GM21825 (cell line): Measurements from ENCODE around the gene DLGAP4.
"Not testable (repeated sequence)": the region's sequence is repeated elsewhere in the genome, so short reads cannot be mapped to it uniquely, and the experiment has no call there.

ENCODE experiments used
- ATAC-seq: cut with Tn5 transposase; IDR thresholded peaks from one replicate; pipeline ENCODE4 v1.9.1; 2021; ENCODE audit warnings: mild to moderate bottlenecking, moderate library complexity; ENCODE audit not compliant: unreplicated experiment

The DLGAP4 gene

DNA sequence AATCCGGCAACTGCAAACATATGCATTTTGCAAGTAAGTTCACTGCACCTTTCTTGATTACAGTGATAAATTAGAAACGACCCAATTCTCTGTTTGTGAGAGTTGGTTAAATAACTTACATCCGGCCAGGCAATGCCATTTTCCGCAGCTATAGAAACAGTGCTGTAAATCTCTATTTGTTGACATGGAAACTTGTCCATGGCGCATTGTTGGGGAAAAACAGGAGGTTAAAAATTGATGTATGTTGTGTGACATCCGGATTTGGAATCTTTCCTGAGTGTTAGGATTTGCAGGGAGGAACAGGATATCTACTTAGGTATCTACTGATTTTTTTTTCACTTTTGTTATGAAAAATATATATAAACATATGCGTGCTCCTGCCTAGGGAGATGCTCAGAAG lies 66.5 kb downstream of the DLGAP4 start:
- ATAC-seq, result no peak

DNA sequence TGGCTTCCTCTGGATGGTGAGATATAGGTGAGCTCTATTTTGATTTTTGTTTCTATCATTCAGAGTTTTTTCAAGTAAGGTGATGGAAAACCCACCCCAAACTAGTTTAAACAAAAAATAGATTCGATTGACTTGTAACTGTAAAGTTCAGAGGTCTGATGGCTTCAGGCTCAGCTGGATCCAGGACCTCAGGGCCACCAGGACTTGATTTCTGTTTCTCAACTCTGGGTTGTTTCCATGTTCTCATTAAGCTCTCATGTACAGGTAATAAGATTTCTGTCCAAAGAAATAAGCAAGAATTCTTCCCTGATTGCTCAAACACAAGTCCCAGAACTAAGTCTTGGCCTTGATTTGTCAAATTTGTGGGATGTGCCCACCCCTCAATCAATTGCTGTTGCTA lies 67.0 kb downstream of the DLGAP4 start:
- ATAC-seq, result no peak

DNA sequence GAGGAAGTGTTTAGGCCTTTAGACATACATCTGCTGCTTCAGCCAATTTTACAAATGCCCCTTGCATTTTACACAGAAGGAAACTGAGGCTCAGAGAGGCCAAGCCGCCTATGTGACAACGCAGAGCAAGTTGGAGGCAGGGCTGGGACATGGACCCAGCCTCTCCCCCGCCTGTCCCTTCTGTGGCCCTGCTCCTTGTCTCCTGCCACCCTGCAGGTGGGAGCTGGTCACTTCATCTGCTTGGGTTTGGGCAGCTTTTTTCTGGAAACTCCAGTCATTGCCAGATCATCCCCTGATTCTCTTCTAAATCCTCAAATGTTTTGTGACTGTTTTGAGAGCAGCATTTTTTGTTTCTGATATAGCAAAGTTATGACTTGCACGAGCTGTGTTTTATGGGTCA lies 68.9 kb downstream of the DLGAP4 start:
- ATAC-seq, result no peak

DNA sequence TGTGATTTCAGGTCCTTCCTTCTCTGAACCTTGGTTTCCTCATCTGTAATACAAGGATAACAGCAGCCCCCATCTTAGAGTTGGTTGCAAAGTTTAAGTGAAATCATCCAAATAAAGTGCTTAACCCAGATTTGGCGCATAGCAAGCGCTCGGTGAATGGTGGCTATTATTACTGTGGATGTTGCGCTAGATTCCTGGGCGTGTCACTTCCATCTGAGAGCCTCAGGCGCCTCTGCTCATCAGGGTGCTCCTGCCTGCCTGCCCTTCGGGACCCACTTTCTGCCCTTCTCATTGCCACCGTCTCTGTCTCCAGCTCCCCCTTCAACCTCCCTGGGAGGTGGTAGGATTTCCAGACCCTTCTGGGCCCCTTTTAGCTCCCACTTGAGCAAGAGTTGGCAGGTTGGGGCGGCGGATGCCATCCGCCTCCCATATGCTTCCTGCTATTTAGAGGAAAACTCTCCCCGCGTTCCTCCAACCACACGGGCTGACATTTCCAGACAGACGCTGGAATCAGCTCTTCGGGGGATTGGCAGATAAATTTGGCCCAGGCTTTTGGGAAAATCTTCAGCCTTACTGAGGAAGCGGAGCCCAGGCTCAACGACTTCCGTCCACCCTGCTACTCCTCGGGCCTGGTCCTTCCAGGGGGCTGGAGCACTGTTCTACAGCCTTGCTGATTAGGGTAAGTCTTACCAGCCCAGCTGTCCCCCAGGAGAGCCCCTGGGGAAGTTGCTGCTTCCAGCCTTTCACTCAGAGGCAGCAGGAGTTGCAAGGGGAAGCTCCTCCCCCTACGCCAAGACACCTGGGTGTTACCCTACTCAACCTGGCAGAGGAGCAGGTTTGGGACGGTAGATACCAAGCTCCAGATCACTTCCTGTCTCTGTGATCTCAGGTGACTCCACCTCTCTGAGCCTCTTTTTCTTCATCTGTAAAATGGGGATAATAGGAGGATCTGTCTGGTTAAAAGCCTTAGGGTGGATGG lies 71.5 kb downstream of the DLGAP4 start:
- no peak for ATAC-seq

DNA sequence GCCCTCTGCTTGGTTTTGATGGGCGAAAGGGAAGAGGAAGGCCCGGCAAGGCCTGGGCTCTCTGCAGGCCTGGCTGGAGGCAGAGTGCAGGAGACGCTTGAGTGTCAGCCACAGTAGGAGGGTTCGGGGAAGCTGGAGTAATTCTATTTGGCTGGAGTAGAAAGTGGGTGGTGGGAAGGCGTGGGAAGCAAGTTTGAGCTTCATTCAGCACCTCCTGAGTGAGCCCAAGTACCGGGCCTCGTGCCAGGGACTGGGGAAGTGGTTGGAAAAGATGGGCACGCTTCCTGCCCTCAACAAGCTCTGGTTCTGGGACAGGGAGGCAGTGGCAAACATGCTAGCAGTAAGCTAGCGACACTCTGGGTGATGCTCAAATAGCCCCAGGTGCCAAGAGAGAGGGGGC lies 72.5 kb downstream of the DLGAP4 start:
- ATAC-seq, result no peak

DNA sequence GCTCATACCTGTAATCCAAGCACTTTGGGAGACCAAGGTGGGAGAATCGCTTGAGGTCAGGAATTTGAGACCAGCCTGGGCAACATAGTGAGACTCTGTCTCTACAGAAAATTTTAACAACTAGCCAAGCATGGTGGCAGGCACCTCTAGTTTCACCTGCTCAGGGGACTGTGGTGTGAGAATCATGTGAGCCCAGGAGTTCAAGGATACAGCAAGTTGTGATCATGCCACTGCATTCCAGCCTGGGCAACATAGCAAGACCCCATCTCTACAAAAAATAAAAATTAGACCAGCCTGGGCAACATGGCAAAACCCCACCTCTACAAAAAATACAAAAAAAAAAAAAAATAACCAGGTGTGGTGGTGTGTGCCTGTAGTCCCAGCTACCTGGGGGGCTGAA lies 73.8 kb downstream of the DLGAP4 start:
- not testable (repeated sequence) for ATAC-seq

DNA sequence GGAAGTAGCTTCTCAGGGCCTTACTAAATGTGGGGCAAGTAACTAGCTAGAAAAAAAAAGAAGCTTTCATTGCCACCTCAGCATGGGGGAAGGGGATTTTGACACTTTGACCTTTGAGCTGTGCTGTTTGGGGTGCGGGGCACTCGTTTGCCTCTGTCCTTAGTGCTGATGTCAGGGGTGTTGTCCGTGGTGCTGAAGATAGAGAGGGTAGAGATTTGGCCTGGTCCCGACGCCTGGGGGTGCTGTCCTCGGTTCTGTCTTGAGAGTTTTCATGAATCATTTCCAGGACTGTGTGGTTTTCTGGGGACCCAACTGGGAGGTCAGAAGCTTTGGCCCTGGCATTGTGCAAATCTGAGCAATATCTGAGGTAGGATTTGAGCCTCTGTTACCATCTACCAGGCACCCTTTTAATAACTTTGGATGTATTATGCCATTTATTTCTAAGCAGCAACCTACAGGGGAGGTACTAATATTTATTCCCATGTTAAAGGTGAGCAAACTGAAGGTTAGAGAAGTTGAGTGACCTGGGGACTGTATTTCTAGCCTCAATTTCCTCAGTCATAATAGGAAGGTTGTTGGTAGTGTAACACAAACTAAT lies 78.0 kb downstream of the DLGAP4 start:
- no peak for ATAC-seq

DNA sequence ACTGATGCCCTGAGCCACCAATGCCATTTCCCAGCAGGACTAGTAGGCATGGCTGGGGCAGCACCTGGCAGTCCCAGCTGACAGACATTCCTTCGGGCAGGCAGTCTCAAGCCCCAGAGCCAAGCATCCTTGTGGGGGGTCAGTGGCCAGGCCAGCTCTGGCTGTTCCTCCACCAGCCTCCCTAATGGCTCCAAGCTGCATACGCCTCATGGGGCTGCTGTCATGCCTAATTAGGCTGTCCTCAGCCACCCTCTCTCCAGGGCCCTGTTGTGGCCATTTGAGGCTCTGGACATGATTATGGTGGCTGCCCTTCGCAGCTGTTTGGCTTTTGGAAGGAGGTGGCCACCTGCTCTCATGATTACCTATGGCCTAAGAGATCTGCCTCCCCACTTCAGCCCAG lies 79.4 kb downstream of the DLGAP4 start:
- ATAC-seq, result no peak

DNA sequence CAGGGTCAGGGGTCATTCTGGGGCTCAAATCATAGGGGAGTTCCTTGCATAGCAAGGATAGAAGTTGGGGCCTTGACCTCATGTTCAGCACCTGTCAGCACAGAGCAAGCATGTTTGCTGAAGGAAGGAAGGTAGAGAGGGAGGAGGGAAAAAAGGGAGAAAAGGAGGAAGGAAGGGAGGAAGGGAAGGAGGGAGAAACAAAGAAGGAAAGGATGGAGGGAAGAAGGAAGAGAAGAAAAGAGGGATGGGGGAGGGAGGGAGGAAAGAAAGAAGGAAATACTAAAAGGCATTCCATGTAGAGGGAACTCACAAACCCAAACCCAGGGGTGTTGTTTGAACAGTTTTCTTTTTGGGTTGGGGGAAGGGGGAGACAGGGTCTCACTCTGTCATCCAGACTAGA lies 80.1 kb downstream of the DLGAP4 start:
- no peak for ATAC-seq

DNA sequence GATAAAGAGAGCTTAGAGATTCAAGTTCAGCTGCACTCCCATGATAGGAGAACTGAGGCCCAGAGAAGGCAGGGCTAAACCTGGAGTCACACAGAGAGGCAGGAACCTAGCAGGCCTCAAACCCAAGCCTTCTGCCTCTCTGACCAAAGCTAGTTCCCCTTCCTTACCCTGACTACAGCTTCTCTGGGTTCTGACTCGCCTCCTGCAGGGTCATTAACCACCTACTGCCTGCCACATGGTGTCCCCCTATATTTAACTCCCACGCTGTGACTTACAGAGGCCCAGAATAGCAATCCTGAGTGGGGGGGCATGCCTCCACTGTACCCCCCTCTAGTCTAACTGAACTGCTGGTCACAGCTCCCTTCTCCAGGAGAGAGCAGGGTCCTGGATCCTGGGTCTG lies 84.1 kb downstream of the DLGAP4 start:
- ATAC-seq, result no peak

DNA sequence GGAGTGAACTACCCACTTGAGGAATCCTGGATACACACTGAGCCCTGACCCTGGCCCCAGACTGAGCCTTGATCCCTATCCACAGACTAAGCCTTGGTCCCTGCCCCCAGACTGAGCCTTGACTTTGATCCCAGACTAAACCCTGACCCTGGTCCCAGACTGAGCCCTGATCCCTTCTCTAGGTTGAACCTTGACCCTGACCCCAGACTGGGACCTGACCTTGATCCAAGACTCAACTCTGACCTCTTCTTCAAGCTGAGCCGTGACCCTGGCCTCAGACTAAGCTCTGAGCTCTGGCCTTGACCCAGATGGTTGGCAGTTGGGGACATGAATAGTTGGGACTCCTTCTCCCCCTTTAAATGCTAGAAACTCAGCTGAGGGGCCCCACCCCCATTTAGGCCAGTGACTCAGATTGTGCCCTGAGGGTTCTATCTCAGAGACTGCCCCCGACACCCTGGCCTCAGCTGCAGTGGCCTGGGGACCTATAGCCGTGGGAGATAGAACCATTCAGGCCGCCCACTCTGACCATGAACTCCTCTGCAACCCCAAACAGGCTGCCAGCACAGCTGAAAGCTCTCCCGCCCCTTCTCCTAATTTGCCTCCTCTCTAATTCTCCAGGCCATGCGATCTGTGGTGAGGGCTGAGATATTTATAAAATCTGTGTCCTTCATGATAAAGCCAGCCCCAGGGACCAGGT lies 84.7 kb downstream of the DLGAP4 start:
- ATAC-seq, result no peak

DNA sequence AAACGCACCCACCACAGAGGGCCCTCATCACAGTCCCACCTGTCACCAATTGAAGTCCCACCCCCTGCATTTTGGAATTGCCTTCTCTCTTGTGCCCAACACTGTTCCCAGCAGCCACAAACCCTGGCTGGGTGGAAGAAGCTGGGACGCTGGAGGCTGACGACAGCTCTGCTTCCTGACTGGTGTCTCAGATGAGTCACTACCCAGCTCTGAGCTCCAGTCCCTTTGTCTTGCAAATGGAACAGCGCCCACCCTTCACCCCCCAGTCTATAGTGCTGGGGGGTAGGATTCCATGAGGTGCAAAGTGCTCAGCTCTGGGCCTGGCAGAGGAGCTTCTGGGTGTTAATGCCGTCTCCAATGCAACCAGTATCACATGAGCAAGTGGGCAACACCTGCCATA lies 85.3 kb downstream of the DLGAP4 start:
- ATAC-seq, result no peak

DNA sequence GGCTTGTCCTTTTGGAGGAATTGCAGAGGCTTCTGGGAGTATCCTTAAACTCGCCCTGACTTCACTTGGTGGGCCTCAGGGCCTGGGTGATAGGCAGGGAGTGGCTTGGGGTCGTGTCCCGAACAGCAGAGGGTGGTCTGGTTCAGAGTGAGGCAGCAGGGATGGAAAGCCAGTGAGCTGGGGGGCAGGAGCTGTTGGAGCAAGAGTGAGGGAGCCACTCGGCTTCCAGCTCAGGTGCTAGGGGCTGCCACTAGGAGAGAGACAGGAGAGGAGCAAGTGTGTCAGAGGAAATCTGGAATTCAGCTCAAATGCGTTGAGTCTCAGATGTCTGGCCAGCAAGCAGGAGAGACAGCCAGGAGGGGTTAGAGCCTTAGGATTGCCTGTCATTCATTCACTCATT lies 85.8 kb downstream of the DLGAP4 start:
- ATAC-seq, result no peak

DNA sequence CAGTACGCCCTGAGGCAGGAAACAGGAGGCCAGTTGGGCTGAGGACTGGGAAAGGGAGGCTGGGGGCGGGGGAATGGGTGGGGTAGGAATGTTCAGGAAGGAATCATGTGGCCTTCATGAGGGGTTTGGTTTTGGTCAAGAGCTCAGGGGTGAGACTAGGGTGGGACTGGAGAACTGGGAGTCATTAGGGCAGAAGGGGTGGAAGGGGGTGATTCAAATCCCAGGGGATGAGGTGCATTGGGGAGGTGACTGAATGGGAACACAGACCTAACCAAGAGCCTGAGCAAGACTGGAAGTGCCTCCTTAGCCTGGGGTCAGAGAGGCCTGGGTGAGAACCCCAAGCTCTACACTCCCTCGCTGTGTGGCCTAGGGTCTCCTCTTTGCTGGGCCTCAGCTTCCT lies 86.8 kb downstream of the DLGAP4 start:
- no peak for ATAC-seq

DNA sequence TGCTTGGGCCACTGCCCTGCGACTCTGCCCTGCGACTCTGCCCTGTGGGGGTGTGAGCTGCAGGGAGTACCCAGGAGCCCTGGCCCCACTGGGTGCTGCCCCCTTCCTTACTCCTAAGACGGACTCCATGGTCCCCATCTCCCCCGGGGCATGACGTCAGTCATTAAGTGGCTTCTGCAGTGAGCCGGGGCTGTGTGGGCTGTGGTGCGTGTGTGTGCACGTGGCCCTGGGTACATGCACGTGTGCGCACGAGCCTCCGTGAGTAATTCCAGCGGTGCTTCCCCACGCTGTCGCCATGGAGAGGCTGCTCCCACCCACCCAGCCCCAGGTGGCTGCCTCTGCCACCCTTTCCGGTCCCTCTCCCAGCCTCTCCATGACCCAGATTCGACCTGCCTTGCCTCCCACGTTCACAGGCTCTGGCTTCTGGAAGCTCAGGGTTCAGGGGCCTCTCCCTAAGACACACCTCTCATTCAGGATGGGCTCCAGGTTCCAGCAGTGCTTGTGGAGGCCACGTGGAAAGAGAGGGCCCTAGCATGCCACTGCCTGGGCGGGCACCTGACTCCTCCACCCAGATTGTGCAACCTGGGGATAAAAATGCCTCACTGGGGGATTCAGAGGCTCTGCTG lies 88.3 kb downstream of the DLGAP4 start:
- no peak for ATAC-seq

DNA sequence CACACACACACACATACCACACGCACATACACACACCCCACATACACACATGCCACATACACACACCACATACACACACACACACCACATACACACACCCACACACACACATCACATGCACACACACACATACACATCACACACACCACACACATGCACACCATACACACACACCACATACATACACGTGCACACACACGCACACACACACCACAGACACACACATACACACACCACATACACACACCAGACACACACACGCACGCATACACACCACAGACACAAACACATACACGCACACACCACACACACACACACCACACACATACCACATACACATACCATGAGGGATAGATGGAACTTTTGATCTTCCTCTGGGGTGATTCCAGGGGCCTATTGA lies 90.2 kb downstream of the DLGAP4 start:
- ATAC-seq, result no peak

DNA sequence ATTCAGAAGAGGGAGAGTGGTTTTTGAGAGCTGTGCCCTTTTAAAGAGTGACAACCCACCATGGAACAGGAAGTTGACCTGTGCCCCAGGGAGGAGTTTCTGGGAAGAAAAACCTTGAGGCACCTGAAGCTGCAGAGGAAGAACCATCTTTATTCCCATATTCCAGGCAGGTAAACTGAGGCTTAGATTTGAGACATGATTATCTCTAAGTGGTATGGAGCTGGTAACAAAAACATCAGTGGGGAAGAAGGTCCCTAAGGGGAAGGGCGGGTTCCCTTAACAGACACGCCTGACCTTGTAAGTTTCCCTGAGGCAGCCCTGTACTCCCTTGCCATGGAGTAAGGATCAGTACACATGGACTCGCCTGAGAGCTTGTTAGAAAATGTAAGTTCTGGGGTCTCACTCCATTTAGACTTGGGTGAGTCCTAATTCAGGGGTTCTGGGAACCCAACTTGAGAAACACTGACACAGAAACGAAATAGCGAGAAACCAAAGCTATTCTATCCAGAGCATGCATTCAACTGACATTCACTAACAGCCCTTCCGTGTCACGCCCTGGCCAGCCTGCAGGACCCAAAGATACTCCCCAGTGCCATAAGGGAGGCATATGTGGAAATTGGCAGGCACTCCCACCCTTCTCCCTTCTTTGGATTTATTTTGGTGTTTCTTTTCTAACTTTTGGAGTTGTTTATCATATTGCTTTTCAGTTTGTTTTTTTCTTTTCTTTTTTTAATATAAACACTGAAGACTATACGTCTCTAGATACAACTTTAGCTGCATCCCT lies 90.9 kb downstream of the DLGAP4 start:
- ATAC-seq, result no peak

DNA sequence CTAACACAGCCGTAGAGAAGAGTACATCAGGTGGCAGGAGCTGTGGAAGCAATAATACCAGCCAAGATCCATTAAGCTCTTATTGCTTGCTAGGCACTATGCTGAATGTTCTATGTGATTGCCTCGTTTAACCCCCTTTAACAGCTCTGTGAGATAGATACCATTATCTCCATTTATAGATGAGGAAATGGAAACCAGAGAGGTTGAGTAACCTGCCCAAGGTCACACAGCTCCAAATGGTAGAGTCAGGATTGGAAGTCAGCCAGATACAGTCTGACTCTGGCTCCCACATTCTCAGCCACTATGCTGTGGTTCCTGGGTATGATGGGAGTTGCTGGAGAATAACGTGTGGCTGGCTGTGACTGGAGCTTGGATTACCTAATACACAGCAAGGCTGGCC lies 92.4 kb downstream of the DLGAP4 start:
- no peak for ATAC-seq

DNA sequence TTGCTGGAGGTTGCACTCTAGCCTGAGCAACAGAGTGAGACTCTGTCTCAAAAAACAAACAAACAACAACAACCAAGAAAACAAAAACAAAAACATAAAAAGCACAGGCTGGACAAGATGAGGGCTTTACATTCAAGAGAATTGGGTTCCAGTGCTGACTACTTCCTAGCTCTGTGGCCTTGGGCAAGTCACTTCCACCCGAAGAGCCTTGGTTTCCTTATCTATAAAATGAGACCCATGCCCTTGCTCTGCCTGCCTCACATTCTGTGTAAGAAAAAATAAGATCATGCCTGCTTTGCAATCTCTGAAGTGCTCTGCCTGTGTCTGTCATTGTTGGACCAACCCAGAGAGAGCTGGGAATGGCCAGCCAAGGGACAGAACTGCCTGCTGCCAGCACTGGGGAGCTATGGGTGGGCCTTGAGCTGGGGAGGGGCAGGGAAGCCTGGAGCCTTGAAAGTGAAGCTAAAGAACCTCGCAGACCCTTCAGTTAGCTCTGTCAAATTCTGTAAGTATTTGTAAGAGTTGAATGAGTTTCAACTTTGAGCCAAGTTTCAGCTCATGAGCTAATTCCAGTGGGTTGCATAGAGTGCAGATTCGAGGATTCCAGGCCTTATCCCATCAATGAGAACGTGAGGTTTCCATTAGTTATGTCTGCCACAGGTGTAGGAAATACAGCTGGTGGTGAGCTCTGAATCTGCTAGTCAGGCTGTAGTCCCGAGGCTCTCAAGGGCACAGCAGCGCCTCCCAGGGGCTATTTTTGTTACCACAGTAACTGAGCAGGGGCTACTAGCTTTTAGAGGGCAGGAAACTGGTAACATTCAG lies 93.2 kb downstream of the DLGAP4 start:
- ATAC-seq, result no peak
